HG03175 (cell line): Measurements from ENCODE around the gene TCEAL6.
"Not testable (repeated sequence)": the region's sequence is repeated elsewhere in the genome, so short reads cannot be mapped to it uniquely, and the experiment has no call there.

Source experiments
- ATAC-seq: cut with Tn5 transposase; IDR thresholded peaks from one replicate; pipeline ENCODE4 v1.9.1; 2021; ENCODE audit warnings: mild to moderate bottlenecking, moderate library complexity; ENCODE audit not compliant: unreplicated experiment

TCEAL6 gene

DNA sequence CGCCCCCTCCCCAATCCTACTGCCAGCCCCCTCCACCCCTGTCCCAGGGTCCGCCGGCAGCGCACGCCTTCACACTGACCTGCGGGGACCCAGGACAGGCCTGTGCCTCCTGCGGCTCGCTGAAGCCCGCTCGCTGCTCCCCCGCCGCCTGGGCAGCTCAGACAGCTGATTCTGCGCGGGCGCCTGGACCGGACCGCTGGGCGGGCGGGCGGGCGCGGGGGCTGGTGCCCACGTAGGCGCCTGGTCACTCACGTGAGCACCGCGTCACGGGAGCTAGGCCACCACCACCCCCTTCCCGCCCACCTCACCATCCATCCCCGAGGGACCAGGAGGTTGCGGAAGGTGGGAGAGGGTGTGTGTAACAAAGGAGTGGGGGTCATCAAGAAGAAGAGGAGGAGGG is at the start of gene TCEAL6:
TCEAL6 (minus strand) TSS at position 208 of the 400 bp plus-strand sequence.
- ATAC-seq: not testable (repeated sequence)

DNA sequence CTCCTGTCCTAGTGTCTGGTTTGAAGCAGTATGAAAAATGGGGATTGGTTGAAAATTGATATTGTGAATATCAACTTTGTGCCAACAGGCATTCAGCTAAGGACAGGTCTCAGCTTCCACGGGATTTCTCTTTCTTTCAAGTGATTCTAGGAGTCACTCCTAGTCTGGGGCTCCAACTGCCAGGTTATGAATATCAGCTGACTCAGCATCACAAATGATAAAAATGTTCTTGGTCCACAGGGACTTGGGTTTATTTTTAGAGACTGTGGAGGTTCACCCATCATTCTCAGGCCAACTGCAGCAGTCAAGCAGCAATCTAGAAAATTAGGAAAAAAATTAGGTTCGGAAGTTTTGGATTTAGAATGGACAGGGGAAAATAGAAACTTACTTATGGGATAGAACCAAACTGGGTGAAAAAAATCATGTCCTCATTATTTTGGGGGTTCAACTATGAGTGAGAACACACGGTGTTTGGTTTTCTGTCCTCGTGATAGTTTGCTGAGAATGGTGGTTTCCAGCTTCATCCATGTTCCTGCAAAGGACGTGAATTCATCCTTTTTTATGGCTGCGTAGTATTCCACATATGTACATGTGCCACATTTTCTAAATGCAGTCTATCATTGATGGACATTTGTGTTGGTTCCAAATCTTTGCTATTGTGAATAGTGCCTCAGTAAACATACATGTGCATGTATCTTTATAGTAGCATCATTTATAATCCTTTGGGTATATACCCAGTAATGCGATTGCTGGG is 43.9 kb upstream of the TCEAL6 start:
- no peak for ATAC-seq

DNA sequence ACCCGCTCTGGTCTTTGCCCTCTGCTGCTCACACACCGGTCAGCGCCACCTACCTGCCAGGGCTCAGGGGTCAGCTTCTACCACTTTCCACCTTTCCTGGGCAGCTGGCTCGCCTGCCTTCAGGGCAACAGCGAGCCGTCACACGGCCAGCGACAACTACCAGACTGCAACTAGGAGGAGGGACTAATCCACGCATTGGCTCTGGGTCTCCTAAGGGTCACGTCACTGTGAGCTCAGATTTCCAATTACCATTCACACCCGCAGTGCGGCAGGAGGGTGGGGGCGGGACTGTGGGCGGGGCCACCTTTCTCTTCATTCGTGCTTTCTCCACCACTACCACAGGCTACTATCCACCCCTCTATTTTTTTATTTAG is 13.5 kb upstream of the TCEAL6 start, which contains the start of gene BEX5:
BEX5 (minus strand) TSS at position 172 of the 374 bp plus-strand sequence. CDS start 1,712 bp downstream, outside the sequence.
- peak; percentile 97 for ATAC-seq

- ATAC-seq: peak; percentile 40
Measured at GRCh38 chrX:102154900-102155805, 12.9 kb upstream of the TCEAL6 start.

- no peak for ATAC-seq
Measured at GRCh38 chrX:102154218-102154860, 12.1 kb upstream of the TCEAL6 start.

DNA sequence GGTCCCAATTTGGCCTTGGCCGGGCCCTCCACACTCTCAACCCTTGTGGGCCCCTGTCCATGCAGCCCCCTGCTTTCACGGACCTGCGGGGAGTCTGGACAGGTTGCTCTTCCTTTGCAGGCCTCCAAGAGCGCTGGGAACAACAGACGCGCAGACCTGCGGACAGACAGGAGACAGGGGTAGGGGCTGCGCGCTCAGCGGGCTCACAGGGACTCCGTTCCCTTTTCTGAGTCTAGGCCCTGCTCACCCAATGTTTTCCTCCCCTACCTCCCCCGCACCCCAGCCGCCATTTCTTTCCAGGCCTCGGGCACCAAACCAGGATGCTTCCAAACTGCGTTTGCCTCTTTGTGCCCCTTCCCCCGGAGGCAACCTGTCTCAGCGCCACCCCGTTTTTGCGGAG is 650 bp downstream of the TCEAL6 start:
- not testable (repeated sequence) for ATAC-seq

- ATAC-seq: not testable (repeated sequence)
Measured at GRCh38 chrX:102140876-102141275, 1.4 kb downstream of the TCEAL6 start.

DNA sequence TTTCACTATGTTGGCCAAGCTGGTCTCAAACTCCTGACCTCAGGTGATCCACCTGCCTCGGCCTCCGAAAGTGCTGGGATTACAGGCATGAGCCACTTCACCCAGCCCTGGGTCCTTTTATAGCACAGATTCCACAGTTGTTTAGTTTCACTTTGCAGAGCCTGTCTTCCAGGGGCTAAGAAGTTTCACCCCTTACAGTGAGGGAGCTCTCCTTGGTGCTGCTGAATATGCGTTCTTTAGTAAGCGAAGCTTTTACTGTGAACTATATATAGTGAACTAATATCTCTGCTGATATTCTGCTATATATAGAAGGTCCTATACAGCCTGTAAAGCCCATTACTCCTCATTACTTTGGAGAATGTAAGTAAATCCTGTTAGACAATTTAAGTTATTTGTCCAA is 4.2 kb downstream of the TCEAL6 start:
- ATAC-seq: no peak

GRCh38 chrX:102129473-102129872 is 12.8 kb downstream of the TCEAL6 start:
- no peak for ATAC-seq

GRCh38 chrX:102126863-102127262 is 15.4 kb downstream of the TCEAL6 start:
- no peak for ATAC-seq

DNA sequence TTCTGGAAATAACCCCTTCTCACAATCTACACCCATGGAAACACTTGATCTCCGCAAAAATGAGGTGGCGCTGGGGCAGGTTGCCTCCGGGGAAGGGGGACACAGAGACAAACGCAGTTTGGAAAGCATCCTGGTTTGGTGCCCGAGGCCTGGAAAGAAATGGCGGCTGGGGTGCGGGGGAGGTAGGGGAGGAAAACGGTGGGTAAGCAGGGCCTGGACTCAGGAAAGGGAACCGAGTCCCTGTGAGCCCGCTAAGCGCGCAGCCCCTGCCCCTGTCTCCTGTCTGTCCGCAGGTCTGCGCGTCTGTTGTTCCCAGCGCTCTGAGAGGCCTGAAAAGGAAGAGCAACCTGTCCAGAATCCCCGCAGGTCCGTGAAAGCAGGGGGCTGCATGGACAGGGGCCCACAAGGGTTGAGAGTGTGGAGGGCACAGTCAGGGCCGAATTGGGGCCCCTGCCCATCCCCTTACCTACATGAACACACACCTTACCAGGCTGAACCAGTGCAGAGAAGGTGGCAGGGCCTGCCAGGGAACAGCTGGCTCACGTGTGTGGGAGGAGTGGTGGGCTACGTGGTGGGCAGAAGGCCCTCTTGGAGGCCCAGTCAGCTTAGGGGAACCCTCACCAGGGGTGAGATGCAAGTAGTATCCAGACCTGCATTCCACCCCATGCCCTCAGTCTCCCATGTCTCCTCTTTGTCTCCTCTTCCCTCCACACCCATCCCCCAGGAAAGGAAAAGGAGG is 16.0 kb downstream of the TCEAL6 start:
- not testable (repeated sequence) for ATAC-seq

DNA sequence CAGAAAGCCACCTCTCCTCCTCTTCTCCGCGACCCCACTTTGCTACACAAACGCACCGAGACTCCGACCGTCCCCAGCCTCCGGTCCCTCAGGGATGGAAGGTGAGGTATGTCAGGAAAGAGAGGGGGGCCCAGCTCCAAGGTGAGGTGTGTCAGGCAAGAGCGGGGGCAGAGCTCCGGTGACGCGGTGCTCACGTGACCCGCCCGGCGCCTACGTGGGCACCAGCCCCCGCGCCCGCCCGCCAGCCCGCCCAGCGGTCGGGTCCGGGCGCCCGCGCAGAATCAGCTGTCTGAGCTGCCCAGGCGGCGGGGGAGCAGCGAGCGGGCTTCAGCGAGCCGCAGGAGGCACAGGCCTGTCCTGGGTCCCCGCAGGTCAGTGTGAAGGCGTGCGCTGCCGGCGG is 16.8 kb downstream of the TCEAL6 start, which contains the start of gene TCEAL2:
TCEAL2 (plus strand) TSS at position 244 of the 400 bp plus-strand sequence. CDS start 1,152 bp downstream, outside the sequence.
- ATAC-seq: not testable (repeated sequence)

DNA sequence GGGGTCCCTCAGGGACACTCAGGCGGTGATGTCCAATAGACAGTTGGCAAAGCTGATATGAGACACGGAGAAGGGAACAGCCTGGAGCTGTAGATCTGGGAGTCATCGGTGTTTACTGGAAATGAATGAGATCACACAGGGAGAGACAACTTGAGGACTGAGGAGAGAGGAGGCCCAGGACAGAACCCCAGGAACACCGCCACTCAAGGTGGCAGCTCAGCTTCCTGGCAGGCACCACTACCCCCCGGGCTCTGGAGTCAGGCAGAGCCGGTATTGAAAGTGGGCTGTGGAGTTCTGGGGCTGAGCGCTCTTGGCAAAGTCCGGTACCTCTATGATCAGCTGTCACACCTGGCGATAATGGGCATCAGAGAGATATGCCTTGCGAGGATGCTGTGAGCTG is 17.3 kb downstream of the TCEAL6 start:
- not testable (repeated sequence) for ATAC-seq

DNA sequence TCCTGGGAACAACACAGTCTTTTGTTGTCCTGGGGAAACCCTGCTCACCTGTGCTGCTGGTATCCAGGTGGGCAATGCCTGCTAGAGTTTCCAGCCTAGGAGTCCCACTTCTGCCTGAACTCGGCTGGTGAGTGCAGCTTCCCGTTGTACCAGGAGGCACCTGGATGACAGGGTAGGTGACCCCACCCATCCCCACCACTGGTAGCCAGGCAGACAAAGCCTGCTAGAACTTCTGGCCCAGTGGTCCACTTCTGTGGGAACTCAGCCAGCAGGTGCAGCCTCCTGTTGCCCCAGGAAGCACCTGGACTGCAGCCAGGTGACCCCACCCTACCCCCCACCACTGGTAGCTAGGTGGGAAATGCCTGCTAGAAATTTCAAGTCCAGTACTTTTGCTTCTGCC is 26.5 kb downstream of the TCEAL6 start:
- ATAC-seq: no peak

GRCh38 chrX:102113367-102113766 is 28.9 kb downstream of the TCEAL6 start:
- ATAC-seq: no peak
